COLO829 (cell line): Measurements from ENCODE around the gene ADAMTS3.
A peak's percentile ranks its signal among the peaks of the same experiment; 100 is the strongest.

Experiments
- DNase-seq: peaks from one replicate; pipeline ENCODE4 v3.0.0; 2012; ENCODE audit warnings: low spot score

Gene ADAMTS3

GRCh38 chr4:72340803-72341431 lies 228.1 kb downstream of the ADAMTS3 start:
- no peak for DNase-seq

GRCh38 chr4:72338060-72338459 lies 231.0 kb downstream of the ADAMTS3 start:
- no peak for DNase-seq

DNA sequence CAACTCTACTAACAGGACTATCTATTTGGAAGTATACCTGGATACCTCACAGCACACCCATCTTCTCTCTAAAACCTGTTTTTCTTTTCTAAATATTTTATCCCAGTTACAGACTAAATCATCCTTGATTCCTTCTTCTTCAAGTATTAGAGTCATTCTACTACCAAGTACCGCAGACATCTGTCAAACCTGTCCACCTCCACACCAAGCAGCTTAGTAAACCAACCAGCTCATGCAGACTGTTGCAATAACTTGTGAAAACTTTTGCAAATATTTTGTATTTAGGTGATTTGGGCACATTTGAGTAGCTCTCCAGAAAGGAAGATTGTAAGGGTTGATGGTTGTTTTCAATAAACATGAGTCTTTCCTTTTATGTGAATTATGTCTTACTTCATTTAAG lies 238.6 kb downstream of the ADAMTS3 start:
- no peak for DNase-seq

- peak; percentile 24 for DNase-seq
Measured at GRCh38 chr4:72326692-72327632, 242.1 kb downstream of the ADAMTS3 start.

- DNase-seq = no peak
Measured at GRCh38 chr4:72325215-72325614, 243.8 kb downstream of the ADAMTS3 start.

DNA sequence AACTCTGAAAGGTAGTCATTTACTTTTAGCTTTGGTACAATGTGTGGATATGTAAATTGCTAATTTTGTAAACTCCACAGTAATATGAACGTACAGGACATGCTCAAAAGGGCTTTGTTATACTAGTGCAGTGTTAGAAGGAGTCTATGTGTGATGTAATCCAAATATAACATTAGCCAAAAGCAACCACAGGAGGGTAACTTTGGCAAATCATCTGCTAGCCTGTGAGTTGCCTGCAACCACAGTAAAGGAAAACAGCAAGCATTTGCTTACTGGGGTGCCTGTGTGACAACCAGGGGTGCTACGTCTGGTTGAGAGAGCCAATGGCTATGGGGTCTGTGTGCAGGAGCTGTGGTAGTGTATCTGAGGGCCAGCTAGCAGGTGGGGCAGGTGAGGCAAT lies 245.8 kb downstream of the ADAMTS3 start:
- DNase-seq = no peak

- DNase-seq = no peak
Measured at GRCh38 chr4:72320223-72320948, 248.6 kb downstream of the ADAMTS3 start.

GRCh38 chr4:72319601-72320021 lies 249.4 kb downstream of the ADAMTS3 start:
- peak; percentile 55 for DNase-seq

- DNase-seq = no peak
Measured at GRCh38 chr4:72318421-72319170, 250.4 kb downstream of the ADAMTS3 start.

DNA sequence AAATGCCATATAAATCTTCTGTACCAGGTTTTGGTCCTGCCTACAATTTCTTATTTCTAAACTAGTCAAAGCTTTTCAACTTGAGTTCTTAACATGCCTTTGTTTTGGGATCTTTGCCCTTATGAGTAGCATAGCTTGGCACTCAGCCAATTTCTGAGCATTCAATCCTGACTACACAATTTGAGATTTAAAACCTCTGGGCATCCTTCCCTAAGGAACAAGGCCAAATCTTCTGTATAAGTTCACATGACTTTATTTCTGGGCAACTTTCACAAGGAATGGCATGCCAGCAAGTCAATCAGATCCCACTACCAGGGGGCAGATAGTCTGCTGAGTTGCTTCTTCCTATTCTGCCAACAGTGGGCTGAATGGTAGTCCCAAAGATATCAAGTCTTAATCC lies 254.2 kb downstream of the ADAMTS3 start:
- peak; percentile 66 for DNase-seq

DNA sequence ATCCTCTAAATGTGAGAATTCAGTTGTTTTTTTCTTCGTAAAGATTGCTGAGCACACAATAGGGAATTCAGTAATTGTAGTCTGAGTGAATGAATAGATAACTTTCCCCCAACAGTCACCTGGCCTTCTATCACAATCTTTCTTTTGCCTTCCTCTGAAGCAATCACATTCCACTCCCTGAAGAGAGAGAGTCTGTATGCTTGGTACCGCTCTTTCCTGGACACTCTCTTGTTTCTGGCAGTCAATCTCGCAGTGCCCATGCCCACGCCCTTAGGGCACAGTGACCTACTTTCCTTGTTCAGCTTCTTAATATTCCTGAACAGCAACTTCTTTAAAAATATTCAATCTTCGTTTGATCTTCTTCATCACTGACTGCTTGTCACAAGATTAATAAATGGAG lies 255.9 kb downstream of the ADAMTS3 start:
- no peak for DNase-seq

GRCh38 chr4:72312032-72312650 lies 256.9 kb downstream of the ADAMTS3 start:
- peak; percentile 30 for DNase-seq

- DNase-seq = no peak
Measured at GRCh38 chr4:72311291-72311690, 257.7 kb downstream of the ADAMTS3 start.

- no peak for DNase-seq
Measured at GRCh38 chr4:72305620-72306019, 263.4 kb downstream of the ADAMTS3 start.

- no peak for DNase-seq
Measured at GRCh38 chr4:72305080-72305479, 263.9 kb downstream of the ADAMTS3 start.

GRCh38 chr4:72302981-72303704 lies 265.9 kb downstream of the ADAMTS3 start:
- peak; percentile 32 for DNase-seq

DNA sequence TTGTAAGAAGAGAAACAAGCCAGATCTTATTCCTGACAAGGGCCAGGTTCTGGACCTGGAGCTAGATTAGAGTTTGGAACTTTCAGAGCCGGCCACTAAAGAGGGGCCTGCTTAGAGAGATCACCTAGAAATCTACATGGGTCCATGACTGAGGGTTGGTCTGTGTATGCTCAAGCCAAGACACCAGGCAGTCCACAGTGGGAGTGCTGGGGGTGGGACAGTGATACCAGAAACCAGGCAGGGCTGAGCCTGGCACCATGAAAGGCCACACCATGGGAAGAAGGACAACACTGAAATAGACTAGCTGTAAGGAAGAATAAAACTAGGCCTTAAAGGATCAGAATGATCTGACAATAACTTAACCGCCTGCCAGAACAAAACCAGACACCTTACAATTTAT lies 267.3 kb downstream of the ADAMTS3 start:
- DNase-seq = no peak

- no peak for DNase-seq
Measured at GRCh38 chr4:72300126-72300525, 268.9 kb downstream of the ADAMTS3 start.

- peak; percentile 58 for DNase-seq
Measured at GRCh38 chr4:72295966-72296557, 273.0 kb downstream of the ADAMTS3 start.

DNA sequence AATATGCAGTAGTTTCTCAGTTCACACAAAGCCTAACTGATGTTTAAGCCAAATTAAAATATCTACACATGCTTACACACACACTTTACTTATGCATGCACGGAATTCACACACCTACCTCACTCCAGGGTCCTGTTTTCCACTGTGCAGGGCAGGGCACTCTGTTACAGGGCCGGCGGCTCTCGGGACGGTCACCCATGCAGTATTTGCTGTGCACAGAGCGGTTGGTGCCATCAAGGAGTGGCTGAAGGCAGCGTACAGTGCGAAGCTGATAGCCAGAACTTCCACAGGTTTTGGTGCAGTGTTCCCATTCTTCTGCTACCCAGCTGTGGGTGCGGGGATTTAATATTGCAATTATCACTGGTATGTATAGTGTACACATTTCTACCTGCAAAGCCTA lies 278.3 kb downstream of the ADAMTS3 start:
- no peak for DNase-seq
